GM18505 (cell line): ENCODE data around the gene ITM2C.

ENCODE experiments used
- ATAC-seq: cut with Tn5 transposase; IDR thresholded peaks from one replicate; pipeline ENCODE4 v1.9.1; 2021; ENCODE audit not compliant: unreplicated experiment
- POLR2A ChIP-seq: IDR thresholded peaks from 4 replicates; pipeline ENCODE4 v1.6.1; 2011; ENCODE audit warnings: borderline replicate concordance; ENCODE audit not compliant: insufficient read depth, insufficient read length; ENCODE audit errors: extremely low read depth

Gene ITM2C

GRCh38 chr2:230905448-230906421 lies 41.0 kb downstream of the ITM2C start:
- TF ChIP-seq POLR2A = no peak
- ATAC-seq = no peak

GRCh38 chr2:230906471-230907230 lies 41.9 kb downstream of the ITM2C start:
- ATAC-seq = no peak
- TF ChIP-seq POLR2A = no peak

- ATAC-seq = no peak
- TF ChIP-seq POLR2A = no peak
These were observed 42.8 kb downstream of the ITM2C start for GRCh38 chr2:230907361-230908091.

- no peak for TF ChIP-seq POLR2A
- no peak for ATAC-seq
These were observed 43.4 kb downstream of the ITM2C start for GRCh38 chr2:230908092-230908594.

GRCh38 chr2:230908595-230909191 lies 44.0 kb downstream of the ITM2C start:
- TF ChIP-seq POLR2A = no peak
- no peak for ATAC-seq

GRCh38 chr2:230909841-230910545 lies 45.3 kb downstream of the ITM2C start:
- ATAC-seq = no peak
- no peak for TF ChIP-seq POLR2A

- ATAC-seq = no peak
- TF ChIP-seq POLR2A = no peak
These were observed 45.9 kb downstream of the ITM2C start for GRCh38 chr2:230910546-230911177.

GRCh38 chr2:230912046-230912445 lies 47.3 kb downstream of the ITM2C start:
- TF ChIP-seq POLR2A = no peak
- ATAC-seq = no peak

GRCh38 chr2:230912724-230913123 lies 48.0 kb downstream of the ITM2C start:
- no peak for TF ChIP-seq POLR2A
- no peak for ATAC-seq

GRCh38 chr2:230913406-230914143 lies 48.8 kb downstream of the ITM2C start:
- ATAC-seq = no peak
- no peak for TF ChIP-seq POLR2A

GRCh38 chr2:230914886-230915285 lies 50.1 kb downstream of the ITM2C start:
- ATAC-seq = no peak
- no peak for TF ChIP-seq POLR2A
